Measurements from ENCODE around the gene TNS1.
"Not testable (repeated sequence)": the region's sequence is repeated elsewhere in the genome, so short reads cannot be mapped to it uniquely, and the experiment has no call there.

Gene TNS1

DNA sequence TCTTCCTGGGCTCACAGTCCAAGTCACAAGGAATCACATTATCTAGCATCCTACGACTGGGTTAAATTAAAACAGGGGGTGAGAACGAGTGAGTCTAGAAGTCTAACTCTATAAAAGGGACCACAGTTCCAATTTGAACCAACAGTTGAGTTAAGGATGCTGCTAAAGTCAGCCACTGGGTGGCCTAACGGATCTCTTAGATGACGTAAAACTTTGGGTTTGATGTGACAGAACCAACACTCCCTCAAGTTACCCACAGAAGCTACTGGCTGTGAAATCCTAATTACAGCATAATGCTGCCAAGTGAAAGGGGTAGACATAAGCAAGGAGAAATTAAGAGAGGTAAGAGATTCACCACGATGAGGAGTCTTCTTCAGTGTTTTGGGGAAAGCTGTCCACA, 33.6 kb upstream of the TNS1 start:
- no peak overlapping the region for H3K4me3 ChIP-seq (ENCODE audit: low read depth, low read length)
- no peaks in the 10 kb centered on the region for H3K36me3 ChIP-seq (ENCODE audit: control insufficient read depth, insufficient read depth, low read length)
- H3K27me3 ChIP-seq (ENCODE audit: control insufficient read depth, insufficient read depth, low read length), result no peaks in the 10 kb centered on the region
- no peak overlapping the region for H3K9ac ChIP-seq
- H3K4me2 ChIP-seq (ENCODE audit: low read length), result no peak overlapping the region
- H2AFZ ChIP-seq, result no peak overlapping the region
- H3K4me1 ChIP-seq, result no peaks in the 10 kb centered on the region
- TF ChIP-seq, protein P1, sequence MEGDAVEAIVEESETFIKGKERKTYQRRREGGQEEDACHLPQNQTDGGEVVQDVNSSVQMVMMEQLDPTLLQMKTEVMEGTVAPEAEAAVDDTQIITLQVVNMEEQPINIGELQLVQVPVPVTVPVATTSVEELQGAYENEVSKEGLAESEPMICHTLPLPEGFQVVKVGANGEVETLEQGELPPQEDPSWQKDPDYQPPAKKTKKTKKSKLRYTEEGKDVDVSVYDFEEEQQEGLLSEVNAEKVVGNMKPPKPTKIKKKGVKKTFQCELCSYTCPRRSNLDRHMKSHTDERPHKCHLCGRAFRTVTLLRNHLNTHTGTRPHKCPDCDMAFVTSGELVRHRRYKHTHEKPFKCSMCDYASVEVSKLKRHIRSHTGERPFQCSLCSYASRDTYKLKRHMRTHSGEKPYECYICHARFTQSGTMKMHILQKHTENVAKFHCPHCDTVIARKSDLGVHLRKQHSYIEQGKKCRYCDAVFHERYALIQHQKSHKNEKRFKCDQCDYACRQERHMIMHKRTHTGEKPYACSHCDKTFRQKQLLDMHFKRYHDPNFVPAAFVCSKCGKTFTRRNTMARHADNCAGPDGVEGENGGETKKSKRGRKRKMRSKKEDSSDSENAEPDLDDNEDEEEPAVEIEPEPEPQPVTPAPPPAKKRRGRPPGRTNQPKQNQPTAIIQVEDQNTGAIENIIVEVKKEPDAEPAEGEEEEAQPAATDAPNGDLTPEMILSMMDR (IDR thresholded peaks at IDR 0.05), result no peak
- no peaks in the 10 kb centered on the region for H3K79me2 ChIP-seq
- H3K27ac ChIP-seq, result no peak overlapping the region
- H3K9me3 ChIP-seq (ENCODE audit: control insufficient read depth, low read length), result no peaks in the 10 kb centered on the region

GRCh38 chr2:218035463-218036100, 32.8 kb upstream of the TNS1 start:
- no peak overlapping the region for H3K9ac ChIP-seq
- no peaks in the 10 kb centered on the region for H3K4me1 ChIP-seq
- TF ChIP-seq, protein P1 (IDR thresholded peaks at IDR 0.05), result no peak
- H3K27ac ChIP-seq, result no peak overlapping the region
- no peaks in the 10 kb centered on the region for H3K9me3 ChIP-seq (ENCODE audit: control insufficient read depth, low read length)
- H3K27me3 ChIP-seq (ENCODE audit: control insufficient read depth, insufficient read depth, low read length), result no peaks in the 10 kb centered on the region
- H3K4me3 ChIP-seq (ENCODE audit: low read depth, low read length), result no peak overlapping the region
- H3K4me2 ChIP-seq (ENCODE audit: low read length), result no peak overlapping the region
- no peaks in the 10 kb centered on the region for H3K79me2 ChIP-seq
- no peaks in the 10 kb centered on the region for H3K36me3 ChIP-seq (ENCODE audit: control insufficient read depth, insufficient read depth, low read length)
- no peak overlapping the region for H2AFZ ChIP-seq

- not testable (repeated sequence) for H3K9me3 ChIP-seq (ENCODE audit: control insufficient read depth, low read length); H3K4me3 ChIP-seq (ENCODE audit: low read depth, low read length); H3K9ac ChIP-seq; H3K27ac ChIP-seq; H3K36me3 ChIP-seq (ENCODE audit: control insufficient read depth, insufficient read depth, low read length); H3K27me3 ChIP-seq (ENCODE audit: control insufficient read depth, insufficient read depth, low read length); H3K4me1 ChIP-seq; H3K79me2 ChIP-seq
- TF ChIP-seq, protein P1 (IDR thresholded peaks at IDR 0.05), result peak; percentile 85
- Histone ChIP-seq H3K4me2 (ENCODE audit: low read length) (peak overlapping the region; percentile 9), H2AFZ (peak overlapping the region; percentile 56)
Measured at GRCh38 chr2:218034497-218035213, 31.9 kb upstream of the TNS1 start.

- Histone ChIP-seq H3K27ac (no peak overlapping the region), H3K4me2 (ENCODE audit: low read length) (peak overlapping the region; percentile 9), H3K4me1 (no peaks in the 10 kb centered on the region), H3K9me3 (ENCODE audit: control insufficient read depth, low read length) (no peaks in the 10 kb centered on the region), H3K27me3 (ENCODE audit: control insufficient read depth, insufficient read depth, low read length) (no peaks in the 10 kb centered on the region), H3K36me3 (ENCODE audit: control insufficient read depth, insufficient read depth, low read length) (no peaks in the 10 kb centered on the region), H3K79me2 (no peaks in the 10 kb centered on the region), H3K4me3 (ENCODE audit: low read depth, low read length) (no peak overlapping the region), H3K9ac (no peak overlapping the region), H2AFZ (no peak overlapping the region)
- TF ChIP-seq, protein P1 (IDR thresholded peaks at IDR 0.05), result no peak
Measured at GRCh38 chr2:218033590-218034496, 31.0 kb upstream of the TNS1 start.
